Measurements from ENCODE around the gene PARD3B.

DNA sequence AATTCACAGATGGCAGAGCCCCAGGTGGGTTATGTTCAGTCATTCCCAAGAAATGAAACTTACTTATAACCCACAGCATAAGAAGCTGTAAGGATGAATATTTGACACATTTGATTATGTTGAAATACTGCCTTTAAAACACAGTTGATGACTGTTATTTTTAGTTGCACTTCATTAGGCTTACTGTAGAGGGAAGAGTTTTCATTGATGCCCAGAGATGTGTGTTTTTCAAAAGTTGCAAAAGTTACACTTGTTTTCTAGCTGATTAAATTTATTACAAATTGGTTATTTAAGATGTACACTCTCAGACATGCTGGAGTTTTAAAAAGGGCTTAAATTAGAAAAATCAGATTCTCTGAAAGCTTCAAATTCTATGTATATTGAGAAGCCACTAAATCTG, 506.1 kb downstream of the PARD3B start:
- TF ChIP-seq CTCF (IDR thresholded peaks at IDR 0.05; ENCODE audit: borderline replicate concordance, extremely low read depth, low read length, poor library complexity, severe bottlenecking) (no peak), EZH2 (IDR thresholded peaks at IDR 0.05; ENCODE audit: borderline replicate concordance, low read depth, low read length, severe bottlenecking) (no peak)

Measured in DND-41 (cell line).